ENCODE results near the gene C5.

C5 gene

GRCh38 chr9:120950421-120951388 lies 99.4 kb downstream of the C5 start:
- Histone ChIP-seq H3K27me3 (ENCODE audit: control insufficient read depth, insufficient read depth, low read length) (no peaks in the 10 kb centered on the region), H3K4me1 (ENCODE audit: control insufficient read depth, insufficient read depth, low read length) (peaks cover 13% of the 10 kb centered on the region), H3K9ac (ENCODE audit: low read depth, low read length) (no peak overlapping the region), H3K4me2 (ENCODE audit: low read length) (no peak overlapping the region), H3K9me3 (replicated peaks; ENCODE audit: low read length) (no peaks in the 10 kb centered on the region), H3K4me3 (ENCODE audit: low read length) (no peak overlapping the region), H3K36me3 (ENCODE audit: insufficient read depth, low read length) (no peaks in the 10 kb centered on the region)

GRCh38 chr9:120949290-120949689 lies 100.8 kb downstream of the C5 start:
- Histone ChIP-seq H3K27me3 (ENCODE audit: control insufficient read depth, insufficient read depth, low read length) (no peaks in the 10 kb centered on the region), H3K36me3 (ENCODE audit: insufficient read depth, low read length) (no peaks in the 10 kb centered on the region), H3K4me2 (ENCODE audit: low read length) (no peak overlapping the region), H3K9ac (ENCODE audit: low read depth, low read length) (no peak overlapping the region), H3K4me1 (ENCODE audit: control insufficient read depth, insufficient read depth, low read length) (peaks cover 17% of the 10 kb centered on the region), H3K4me3 (ENCODE audit: low read length) (no peak overlapping the region), H3K9me3 (replicated peaks; ENCODE audit: low read length) (no peaks in the 10 kb centered on the region)

- H3K4me1 ChIP-seq (ENCODE audit: control insufficient read depth, insufficient read depth, low read length), result peaks cover 17% of the 10 kb centered on the region
- H3K4me3 ChIP-seq (ENCODE audit: low read length), result no peak overlapping the region
- H3K36me3 ChIP-seq (ENCODE audit: insufficient read depth, low read length), result no peaks in the 10 kb centered on the region
- no peaks in the 10 kb centered on the region for H3K27me3 ChIP-seq (ENCODE audit: control insufficient read depth, insufficient read depth, low read length)
- no peak overlapping the region for H3K4me2 ChIP-seq (ENCODE audit: low read length)
- H3K9me3 ChIP-seq (replicated peaks; ENCODE audit: low read length), result no peaks in the 10 kb centered on the region
- no peak overlapping the region for H3K9ac ChIP-seq (ENCODE audit: low read depth, low read length)
Observed at GRCh38 chr9:120948824-120949223, 101.3 kb downstream of the C5 start.

- no peak overlapping the region for H3K4me3 ChIP-seq (ENCODE audit: low read length)
- peaks cover 23% of the 10 kb centered on the region for H3K4me1 ChIP-seq (ENCODE audit: control insufficient read depth, insufficient read depth, low read length)
- no peak overlapping the region for H3K4me2 ChIP-seq (ENCODE audit: low read length)
- H3K36me3 ChIP-seq (ENCODE audit: insufficient read depth, low read length), result no peaks in the 10 kb centered on the region
- no peaks in the 10 kb centered on the region for H3K9me3 ChIP-seq (replicated peaks; ENCODE audit: low read length)
- no peak overlapping the region for H3K9ac ChIP-seq (ENCODE audit: low read depth, low read length)
- no peaks in the 10 kb centered on the region for H3K27me3 ChIP-seq (ENCODE audit: control insufficient read depth, insufficient read depth, low read length)
Observed at GRCh38 chr9:120947222-120947621, 102.9 kb downstream of the C5 start.

DNA sequence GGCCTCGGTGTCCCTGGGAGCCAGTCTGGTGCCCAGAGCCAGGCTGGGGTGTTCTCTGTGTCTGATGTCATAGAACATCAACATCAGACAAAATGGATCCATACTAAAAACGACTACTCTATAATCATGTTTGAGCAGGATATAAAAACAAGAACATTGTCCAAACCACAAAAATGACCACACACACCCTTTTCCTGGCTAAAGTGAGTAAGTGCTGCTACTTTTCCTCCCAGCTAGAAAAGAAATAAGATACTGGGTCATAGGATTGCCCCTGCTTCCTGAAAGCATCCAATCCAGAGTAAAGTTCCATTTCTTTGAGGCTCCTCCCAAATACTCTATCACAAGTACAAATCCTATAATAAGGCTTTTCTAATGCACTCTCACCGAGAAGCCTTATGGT lies 103.8 kb downstream of the C5 start:
- peaks cover 32% of the 10 kb centered on the region for H3K4me1 ChIP-seq (ENCODE audit: control insufficient read depth, insufficient read depth, low read length)
- H3K9me3 ChIP-seq (replicated peaks; ENCODE audit: low read length), result no peaks in the 10 kb centered on the region

GRCh38 chr9:120944948-120945347 lies 105.1 kb downstream of the C5 start:
- no peak overlapping the region for H3K9ac ChIP-seq (ENCODE audit: low read depth, low read length)
- no peak overlapping the region for H3K4me2 ChIP-seq (ENCODE audit: low read length)
- no peaks in the 10 kb centered on the region for H3K9me3 ChIP-seq (replicated peaks; ENCODE audit: low read length)
- no peaks in the 10 kb centered on the region for H3K36me3 ChIP-seq (ENCODE audit: insufficient read depth, low read length)
- H3K27me3 ChIP-seq (ENCODE audit: control insufficient read depth, insufficient read depth, low read length), result no peaks in the 10 kb centered on the region
- H3K4me3 ChIP-seq (ENCODE audit: low read length), result no peak overlapping the region
- peaks cover 41% of the 10 kb centered on the region for H3K4me1 ChIP-seq (ENCODE audit: control insufficient read depth, insufficient read depth, low read length)

More for the DNA sequence above, 103.8 kb downstream of the C5 start:
- no peaks in the 10 kb centered on the region for H3K36me3 ChIP-seq (ENCODE audit: insufficient read depth, low read length)
- H3K4me3 ChIP-seq (ENCODE audit: low read length), result no peak overlapping the region
- H3K27me3 ChIP-seq (ENCODE audit: control insufficient read depth, insufficient read depth, low read length), result no peaks in the 10 kb centered on the region
- peak overlapping the region; percentile 31 for H3K4me2 ChIP-seq (ENCODE audit: low read length)
- H3K9ac ChIP-seq (ENCODE audit: low read depth, low read length), result no peak overlapping the region

DNA sequence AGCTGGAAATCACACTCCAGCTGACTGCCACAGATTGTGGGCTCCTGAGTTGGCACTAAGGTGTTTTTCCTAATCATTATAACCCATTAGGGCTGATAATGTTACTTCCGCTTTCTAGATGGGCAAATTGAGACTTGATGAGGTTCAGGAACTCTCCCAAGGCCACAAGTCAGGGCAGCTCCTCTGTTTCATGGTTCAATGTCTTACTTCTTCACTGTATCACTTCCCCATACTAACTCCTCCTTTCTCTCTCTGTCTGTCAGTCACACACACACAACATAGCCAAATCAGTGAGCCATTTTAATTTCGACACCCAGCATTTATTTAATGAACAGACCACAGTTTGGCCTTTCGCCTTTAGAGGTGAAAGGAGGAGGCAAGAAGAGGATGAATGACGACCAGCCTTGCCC lies 105.6 kb downstream of the C5 start:
- H3K9me3 ChIP-seq (replicated peaks; ENCODE audit: low read length), result no peaks in the 10 kb centered on the region
- no peak overlapping the region for H3K4me3 ChIP-seq (ENCODE audit: low read length)
- H3K36me3 ChIP-seq (ENCODE audit: insufficient read depth, low read length), result no peaks in the 10 kb centered on the region
- H3K4me1 ChIP-seq (ENCODE audit: control insufficient read depth, insufficient read depth, low read length), result peaks cover 41% of the 10 kb centered on the region
- no peak overlapping the region for H3K9ac ChIP-seq (ENCODE audit: low read depth, low read length)
- H3K4me2 ChIP-seq (ENCODE audit: low read length), result no peak overlapping the region
- no peaks in the 10 kb centered on the region for H3K27me3 ChIP-seq (ENCODE audit: control insufficient read depth, insufficient read depth, low read length)

- H3K4me1 ChIP-seq (ENCODE audit: control insufficient read depth, insufficient read depth, low read length), result peaks cover 48% of the 10 kb centered on the region
Observed at GRCh38 chr9:120942186-120943001, 107.7 kb downstream of the C5 start.

DNA sequence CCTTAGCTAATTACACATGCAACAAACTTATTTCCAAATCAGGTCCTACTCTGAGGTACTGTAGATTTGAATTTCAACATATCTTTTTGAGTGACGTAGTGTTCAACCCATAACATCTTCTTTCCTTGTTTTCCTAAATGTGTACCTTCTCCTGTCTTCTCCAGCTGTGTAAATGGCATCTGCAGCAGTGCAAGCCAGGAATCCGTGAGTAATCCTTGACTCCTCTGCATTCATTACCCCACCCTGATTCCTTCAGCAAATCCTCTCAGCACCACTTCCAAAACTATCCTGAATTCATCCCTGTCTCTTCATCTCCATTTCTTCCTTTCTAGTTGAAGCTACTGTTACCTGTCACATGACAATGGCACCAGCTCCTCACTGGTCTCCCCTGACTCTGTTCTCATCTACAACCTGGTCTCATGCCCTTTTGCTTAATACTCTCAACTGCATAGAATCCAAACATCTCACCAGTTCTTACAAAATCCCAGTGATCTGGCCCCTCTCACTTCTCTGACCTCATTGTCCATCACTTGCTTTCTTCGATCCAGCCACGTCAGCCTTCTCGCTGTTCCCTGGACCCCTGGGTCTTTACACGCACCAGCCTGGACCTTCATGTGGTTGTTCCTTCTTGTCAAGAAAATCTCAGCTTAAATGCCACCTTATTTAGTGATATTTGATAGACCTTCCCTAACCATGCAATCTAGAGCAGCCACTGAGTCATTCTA lies 108.9 kb downstream of the C5 start:
- Histone ChIP-seq H3K4me3 (ENCODE audit: low read length) (no peak overlapping the region), H3K4me1 (ENCODE audit: control insufficient read depth, insufficient read depth, low read length) (peaks cover 50% of the 10 kb centered on the region), H3K4me2 (ENCODE audit: low read length) (peak overlapping the region; percentile 58), H3K9ac (ENCODE audit: low read depth, low read length) (no peak overlapping the region), H3K36me3 (ENCODE audit: insufficient read depth, low read length) (no peaks in the 10 kb centered on the region), H3K27me3 (ENCODE audit: control insufficient read depth, insufficient read depth, low read length) (no peaks in the 10 kb centered on the region), H3K9me3 (replicated peaks; ENCODE audit: low read length) (no peaks in the 10 kb centered on the region)

More at GRCh38 chr9:120942186-120943001, 107.7 kb downstream of the C5 start:
- no peak overlapping the region for H3K4me2 ChIP-seq (ENCODE audit: low read length)
- no peak overlapping the region for H3K4me3 ChIP-seq (ENCODE audit: low read length)
- no peak overlapping the region for H3K9ac ChIP-seq (ENCODE audit: low read depth, low read length)
- H3K9me3 ChIP-seq (replicated peaks; ENCODE audit: low read length), result no peaks in the 10 kb centered on the region
- no peaks in the 10 kb centered on the region for H3K36me3 ChIP-seq (ENCODE audit: insufficient read depth, low read length)
- no peaks in the 10 kb centered on the region for H3K27me3 ChIP-seq (ENCODE audit: control insufficient read depth, insufficient read depth, low read length)

DNA sequence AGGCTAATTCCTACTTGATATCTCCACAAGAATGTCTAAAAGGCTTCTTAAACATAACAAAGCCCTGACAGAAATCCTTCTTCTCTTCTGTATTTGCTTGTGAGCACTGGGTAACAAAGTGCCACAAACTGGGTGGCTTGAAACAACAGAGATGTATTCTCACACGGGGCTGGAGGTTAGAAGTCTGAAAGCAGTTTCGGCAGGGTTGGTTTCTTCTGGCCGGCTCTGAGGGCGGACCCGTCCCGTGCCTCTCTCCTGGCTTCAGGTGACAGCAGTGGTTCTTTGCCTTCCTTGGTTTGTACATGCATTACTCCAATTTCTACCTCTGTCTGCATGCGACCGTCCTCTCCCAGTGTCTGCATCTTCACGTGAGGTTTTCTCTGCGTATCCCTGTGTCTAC lies 109.5 kb downstream of the C5 start:
- no peaks in the 10 kb centered on the region for H3K9me3 ChIP-seq (replicated peaks; ENCODE audit: low read length)
- H3K36me3 ChIP-seq (ENCODE audit: insufficient read depth, low read length), result no peaks in the 10 kb centered on the region
- no peaks in the 10 kb centered on the region for H3K27me3 ChIP-seq (ENCODE audit: control insufficient read depth, insufficient read depth, low read length)
- peaks cover 50% of the 10 kb centered on the region for H3K4me1 ChIP-seq (ENCODE audit: control insufficient read depth, insufficient read depth, low read length)
- H3K9ac ChIP-seq (ENCODE audit: low read depth, low read length), result no peak overlapping the region
- H3K4me3 ChIP-seq (ENCODE audit: low read length), result no peak overlapping the region
- peak overlapping the region; percentile 58 for H3K4me2 ChIP-seq (ENCODE audit: low read length)

DNA sequence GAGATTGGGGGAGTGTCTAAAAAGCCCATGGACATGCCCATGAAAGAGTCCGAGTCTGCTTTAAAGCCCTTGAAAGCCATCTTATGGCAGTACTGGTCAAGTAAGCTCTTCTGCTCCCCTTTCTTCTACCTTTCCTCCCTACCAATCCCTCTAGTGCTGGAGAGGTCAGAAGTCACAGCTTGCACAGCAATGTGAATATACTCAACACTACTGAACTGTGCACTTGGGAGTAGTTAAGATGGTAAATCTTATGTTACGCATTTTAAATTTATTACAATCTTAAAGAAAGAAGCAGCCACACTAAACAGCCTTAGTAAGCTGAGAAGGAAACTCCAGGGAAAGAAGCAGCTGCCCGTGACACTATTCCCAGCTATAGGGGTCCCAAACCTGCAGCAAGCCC lies 111.2 kb downstream of the C5 start:
- no peak overlapping the region for H3K4me3 ChIP-seq (ENCODE audit: low read length)
- H3K36me3 ChIP-seq (ENCODE audit: insufficient read depth, low read length), result no peaks in the 10 kb centered on the region
- no peak overlapping the region for H3K9ac ChIP-seq (ENCODE audit: low read depth, low read length)
- no peaks in the 10 kb centered on the region for H3K27me3 ChIP-seq (ENCODE audit: control insufficient read depth, insufficient read depth, low read length)
- H3K4me1 ChIP-seq (ENCODE audit: control insufficient read depth, insufficient read depth, low read length), result peaks cover 60% of the 10 kb centered on the region
- H3K4me2 ChIP-seq (ENCODE audit: low read length), result no peak overlapping the region
- no peaks in the 10 kb centered on the region for H3K9me3 ChIP-seq (replicated peaks; ENCODE audit: low read length)

All from skeletal muscle satellite cell (primary cell).